Suppressor macrophage (primary cell): ENCODE data around the gene MAPK13.
A peak's percentile ranks its signal among the peaks of the same experiment; 100 is the strongest.
"Not testable (repeated sequence)": the region's sequence is repeated elsewhere in the genome, so short reads cannot be mapped to it uniquely, and the experiment has no call there.

Source experiments
- DNase-seq, 4 experiments: peaks; one replicate each; pipeline ENCODE4 v3.0.0-alpha.2; 2020 to 2022

The MAPK13 gene

GRCh38 chr6:36115412-36115811 lies 14.9 kb upstream of the MAPK13 start:
- DNase-seq = no peak

GRCh38 chr6:36116066-36116864 lies 14.0 kb upstream of the MAPK13 start:
- no peak for DNase-seq

- no peak for DNase-seq
Observed at GRCh38 chr6:36116943-36117342, 13.4 kb upstream of the MAPK13 start.

GRCh38 chr6:36117658-36118549 lies 12.4 kb upstream of the MAPK13 start:
- DNase-seq = no peak

- DNase-seq = peak; percentile 75 to 91 (median 82)
Observed at GRCh38 chr6:36118550-36119107, 11.7 kb upstream of the MAPK13 start.

DNA sequence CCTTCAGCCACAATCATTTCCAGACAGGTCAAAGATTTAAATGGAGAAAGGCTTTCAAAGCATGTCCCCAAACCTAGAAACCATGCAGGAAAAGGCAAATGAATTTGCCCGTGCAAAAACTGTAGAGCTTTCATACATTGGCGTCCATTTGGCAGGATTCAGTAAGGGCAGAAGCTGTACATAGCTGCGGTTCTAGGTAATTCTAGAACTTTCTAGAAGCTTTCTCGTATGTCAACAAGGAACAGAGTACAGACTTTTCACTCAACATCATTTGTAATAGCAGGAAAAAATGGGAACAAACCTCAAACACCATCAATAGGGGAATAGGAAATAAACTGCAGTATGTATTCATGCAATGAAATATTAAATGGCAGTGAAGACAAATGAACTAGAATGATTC lies 11.1 kb upstream of the MAPK13 start:
- DNase-seq = peak in 1 of 4 experiments; percentile 17

GRCh38 chr6:36120018-36120417 lies 10.3 kb upstream of the MAPK13 start:
- DNase-seq = peak in 3 of 4 experiments; percentile 35 to 69 (median 60)

DNA sequence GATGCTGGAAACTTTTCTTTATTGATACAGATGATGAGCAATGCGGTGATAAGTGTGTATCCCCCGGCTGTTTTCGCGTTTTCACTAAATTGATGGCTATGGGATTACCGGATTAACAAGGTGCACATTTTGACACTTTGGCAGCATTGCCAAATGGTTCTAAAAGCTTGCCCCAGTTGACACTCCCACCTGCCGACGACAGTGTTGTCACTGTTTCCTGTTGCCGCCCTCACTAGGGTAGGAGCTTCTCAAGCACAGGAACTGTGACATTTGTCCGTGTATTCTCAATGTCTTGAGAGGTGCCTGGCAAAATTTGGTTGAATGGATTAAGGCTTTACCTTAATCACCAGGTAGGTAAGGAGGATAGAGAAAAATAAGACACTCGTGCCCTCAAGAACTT lies 9.8 kb upstream of the MAPK13 start:
- DNase-seq = peak; percentile 63 to 77 (median 76)

GRCh38 chr6:36120979-36121786 lies 9.1 kb upstream of the MAPK13 start:
- peak; percentile 77 to 88 (median 85) for DNase-seq

GRCh38 chr6:36121787-36122494 lies 8.4 kb upstream of the MAPK13 start:
- no peak for DNase-seq

DNA sequence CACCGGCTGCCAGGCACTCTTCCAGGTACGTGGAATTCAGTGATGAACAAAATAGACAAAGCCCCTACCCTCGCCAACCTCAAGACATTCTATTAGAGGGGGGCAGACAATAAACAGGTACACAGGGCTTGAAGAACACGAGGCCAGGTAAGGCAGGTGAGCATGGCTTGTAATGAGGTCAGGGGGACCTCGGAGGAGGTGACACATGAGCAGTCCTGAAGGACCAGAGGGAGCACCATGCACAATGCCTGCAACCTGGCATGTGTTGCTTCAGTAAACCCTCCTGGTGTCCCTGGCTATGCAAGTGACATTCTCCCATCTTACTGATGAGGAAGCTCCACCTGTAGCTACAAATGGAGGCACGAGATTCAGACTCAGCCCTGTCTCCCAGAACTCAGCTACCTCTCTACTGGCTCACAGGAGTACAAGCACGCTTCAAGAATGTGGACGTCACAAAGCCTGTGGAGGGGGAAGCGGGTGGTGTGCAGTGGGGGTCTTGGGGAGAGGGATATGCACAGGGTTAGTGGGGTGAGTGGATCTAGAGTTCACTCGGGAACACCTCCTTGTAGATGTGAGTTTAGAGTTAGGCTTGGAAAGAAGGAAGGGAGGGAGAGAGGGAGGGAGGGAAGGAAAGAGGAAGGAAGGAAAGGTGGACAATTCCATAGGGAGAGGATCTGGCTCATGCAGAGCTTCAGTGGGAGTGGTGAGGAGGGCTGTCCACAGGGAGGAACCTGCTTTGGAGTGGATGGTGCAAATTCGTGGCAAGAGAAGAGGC lies 7.6 kb upstream of the MAPK13 start:
- no peak for DNase-seq

- DNase-seq = peak; percentile 88 to 92 (median 90)
Observed at GRCh38 chr6:36123270-36124139, 6.8 kb upstream of the MAPK13 start.

DNA sequence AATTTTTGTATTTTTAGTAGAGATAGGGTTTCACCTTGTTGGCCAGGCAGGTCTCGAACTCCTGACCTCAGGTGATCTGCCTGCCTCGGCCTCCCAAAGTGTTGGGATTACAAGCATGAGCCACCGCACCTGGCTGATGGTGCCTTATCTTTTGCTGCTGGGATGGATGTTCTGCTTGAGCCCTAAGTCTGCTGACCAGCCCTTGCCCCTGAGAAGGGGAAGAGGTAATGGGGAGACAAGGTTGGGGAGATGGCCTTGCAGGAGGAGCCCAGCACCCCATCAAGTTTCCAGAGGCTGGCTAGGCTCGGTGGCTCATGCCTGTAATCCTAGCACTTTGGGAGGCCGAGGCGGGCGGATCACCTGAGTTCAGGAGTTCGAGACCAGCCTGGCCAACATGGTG lies 6.0 kb upstream of the MAPK13 start:
- not testable (repeated sequence) for DNase-seq

- DNase-seq = no peak
Observed at GRCh38 chr6:36124881-36125280, 5.4 kb upstream of the MAPK13 start.

GRCh38 chr6:36125575-36125974 lies 4.7 kb upstream of the MAPK13 start:
- DNase-seq = no peak

DNA sequence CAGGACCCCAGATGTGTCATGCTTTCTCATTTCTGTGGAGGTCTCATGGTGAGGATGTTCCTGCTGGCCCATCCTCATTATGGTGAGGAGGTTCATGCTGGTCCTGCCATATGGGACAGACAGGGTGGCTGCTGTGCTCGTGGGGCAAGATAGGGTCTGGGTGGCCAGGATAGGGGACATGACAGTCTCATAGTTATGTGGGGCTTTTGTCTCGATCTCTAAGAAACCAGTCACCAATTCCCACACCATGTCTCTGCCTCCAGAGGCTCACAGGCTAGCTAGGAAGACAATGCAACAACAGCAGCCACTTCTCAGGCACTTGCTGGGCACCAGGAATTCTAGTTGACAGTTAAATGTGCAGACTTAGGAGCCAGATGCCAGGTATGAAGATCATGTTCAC lies 4.2 kb upstream of the MAPK13 start:
- no peak for DNase-seq

DNA sequence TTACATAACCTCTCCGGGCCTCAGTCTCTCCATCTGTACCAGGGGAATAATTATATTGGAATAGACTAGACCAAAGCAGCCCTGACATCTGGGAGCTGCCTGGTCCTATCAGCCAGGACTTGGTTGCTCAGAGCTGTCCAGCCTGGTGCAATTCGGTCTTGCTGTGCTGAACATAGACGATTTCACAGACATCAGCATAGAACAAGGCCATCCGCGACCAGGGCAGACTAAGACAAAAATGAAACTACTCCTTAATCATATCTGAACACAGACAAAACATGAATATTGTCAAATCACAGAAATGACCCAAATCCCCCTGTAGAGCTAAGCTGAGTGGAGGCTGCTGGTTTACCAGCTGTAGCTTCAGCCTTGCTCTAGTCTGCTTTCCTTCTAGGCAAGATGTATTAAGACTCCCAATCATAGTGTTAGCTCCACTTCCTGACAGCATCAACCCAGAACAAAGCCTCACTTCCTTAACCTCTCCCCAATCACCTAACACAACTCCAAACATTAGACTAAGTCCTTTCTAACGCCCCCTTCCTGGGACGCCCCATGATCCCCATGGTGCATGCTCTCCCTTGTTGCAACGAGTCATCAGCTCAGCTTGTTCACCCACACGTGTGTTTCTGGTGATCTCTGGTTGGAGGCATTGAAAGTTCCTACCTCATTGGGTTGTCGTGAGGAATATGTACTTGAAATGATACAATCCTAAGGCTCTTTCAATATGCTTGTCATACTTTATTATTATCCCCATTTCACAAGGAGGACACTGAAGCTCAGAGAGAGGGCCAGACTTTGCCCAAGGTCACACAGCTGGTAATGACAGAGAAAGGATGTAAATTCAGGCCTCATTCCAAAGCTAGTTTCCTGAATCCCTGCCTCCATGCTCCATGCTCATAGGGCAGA lies 3.5 kb upstream of the MAPK13 start:
- peak; percentile 90 to 97 (median 92) for DNase-seq

DNA sequence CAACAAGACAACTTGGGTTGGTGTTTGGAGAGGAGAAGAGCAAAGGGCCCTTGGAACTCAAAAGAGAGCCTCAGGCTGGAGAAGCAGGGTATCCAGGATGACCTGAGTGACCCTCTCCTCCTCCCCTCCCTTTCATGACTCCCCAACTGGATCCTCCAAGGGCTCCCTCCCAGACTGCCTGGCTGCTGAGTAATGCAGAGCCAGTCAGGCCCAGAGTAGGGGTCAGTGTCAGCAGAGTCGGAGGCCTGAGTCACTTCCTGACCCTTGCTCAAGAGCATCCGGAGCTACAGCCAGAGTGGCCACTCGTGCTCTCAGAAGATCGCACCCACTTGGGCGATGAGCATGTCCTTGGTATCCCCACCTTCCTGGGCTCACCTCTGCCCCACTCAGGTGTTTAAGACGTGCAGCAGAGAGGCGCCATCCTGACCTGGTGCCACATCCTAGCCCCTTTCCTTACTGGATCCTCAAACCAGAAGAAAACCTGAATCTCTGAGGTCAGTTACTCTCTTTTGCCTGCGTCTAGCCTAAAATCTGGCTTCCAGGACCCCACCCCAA lies 2.8 kb upstream of the MAPK13 start:
- peak; percentile 94 to 98 (median 96) for DNase-seq
